H9 (cell line): ENCODE results near the gene KDM4C. TPM values are rescaled to one million over a fixed set of nuclear protein-coding genes. Genes with fewer than 3 reads are reported as not detected.

ENCODE experiments used
- DNase-seq: peaks from one replicate; pipeline ENCODE4 v3.0.0-alpha.2; 2017
- H2AFZ ChIP-seq: one replicate; pipeline ENCODE4 v1.6.1; 2013; ENCODE audit warnings: mild to moderate bottlenecking, low read length, control low read depth, moderate library complexity
- H2AK5ac ChIP-seq: 2 replicates; pipeline ENCODE4 v1.6.1; 2013; ENCODE audit warnings: low read length, control low read depth, mixed read lengths; ENCODE audit not compliant: insufficient read length
- H2BK120ac ChIP-seq: one replicate; pipeline ENCODE4 v1.6.1; 2013; ENCODE audit warnings: low read depth, mild to moderate bottlenecking, low read length, control low read depth, inconsistent platforms; ENCODE audit not compliant: poor library complexity, severe bottlenecking
- H2BK12ac ChIP-seq: 2 replicates; pipeline ENCODE4 v1.6.1; 2013; ENCODE audit warnings: low read length, control low read depth, mixed read lengths, low read depth; ENCODE audit not compliant: insufficient read length
- H2BK15ac ChIP-seq: 2 replicates; pipeline ENCODE4 v1.6.1; 2013; ENCODE audit warnings: low read depth, low read length, control low read depth
- H2BK20ac ChIP-seq: one replicate; pipeline ENCODE4 v1.6.1; 2013; ENCODE audit warnings: low read depth, mild to moderate bottlenecking, low read length, control low read depth, inconsistent platforms; ENCODE audit not compliant: poor library complexity, severe bottlenecking
- H2BK5ac ChIP-seq: 2 replicates; pipeline ENCODE4 v1.6.1; 2013; ENCODE audit warnings: low read length, control low read depth, mixed read lengths; ENCODE audit not compliant: insufficient read length
- H3K14ac ChIP-seq: 2 replicates; pipeline ENCODE4 v1.6.1; 2013; ENCODE audit warnings: low read length, control low read depth; ENCODE audit not compliant: insufficient read depth
- H3K18ac ChIP-seq: 2 replicates; pipeline ENCODE4 v1.6.1; 2013; ENCODE audit warnings: low read depth, mild to moderate bottlenecking, mixed read lengths, low read length, control low read depth; ENCODE audit not compliant: insufficient read length
- H3K23ac ChIP-seq: 2 replicates; pipeline ENCODE4 v1.6.1; 2013; ENCODE audit warnings: low read length, control low read depth, mixed read lengths, low read depth; ENCODE audit not compliant: insufficient read length
- H3K23me2 ChIP-seq: 2 replicates; pipeline ENCODE4 v1.6.1; 2013; ENCODE audit warnings: low read depth, mild to moderate bottlenecking, mixed read lengths, low read length, control low read depth; ENCODE audit not compliant: insufficient read length, poor library complexity, severe bottlenecking
- H3K27ac ChIP-seq: 2 replicates; pipeline ENCODE4 v1.5.1; 2013; ENCODE audit warnings: low read length, control low read depth, mixed read lengths, low read depth; ENCODE audit not compliant: insufficient read length
- H3K27me3 ChIP-seq: 2 replicates; pipeline ENCODE4 v1.6.1; 2013; ENCODE audit warnings: low read length, control low read depth, inconsistent platforms; ENCODE audit not compliant: insufficient read depth
- H3K4ac ChIP-seq: 2 replicates; pipeline ENCODE4 v1.6.1; 2013; ENCODE audit warnings: low read depth, mild to moderate bottlenecking, control low read depth, inconsistent platforms, low read length, moderate library complexity
- H3K4me1 ChIP-seq: 2 replicates; pipeline ENCODE4 v1.6.1; 2013; ENCODE audit warnings: low read length, control low read depth, inconsistent platforms; ENCODE audit not compliant: insufficient read depth
- H3K4me2 ChIP-seq: 2 replicates; pipeline ENCODE4 v1.6.1; 2013; ENCODE audit warnings: low read length, control low read depth, mixed read lengths; ENCODE audit not compliant: insufficient read length, insufficient read depth
- H3K56ac ChIP-seq: 2 replicates; pipeline ENCODE4 v1.6.1; 2013; ENCODE audit warnings: low read depth, mild to moderate bottlenecking, mixed read lengths, low read length, control low read depth; ENCODE audit not compliant: insufficient read length
- H3K79me1 ChIP-seq: 2 replicates; pipeline ENCODE4 v1.6.1; 2013; ENCODE audit warnings: low read depth, mild to moderate bottlenecking, moderate library complexity, low read length, control low read depth, inconsistent platforms; ENCODE audit not compliant: insufficient read depth, poor library complexity, severe bottlenecking
- H3K79me2 ChIP-seq: 2 replicates; pipeline ENCODE4 v1.6.1; 2013; ENCODE audit warnings: low read length, control low read depth, inconsistent platforms; ENCODE audit not compliant: insufficient read depth
- H3K9ac ChIP-seq: 2 replicates; pipeline ENCODE4 v1.6.1; 2013; ENCODE audit warnings: low read length, control low read depth, mixed read lengths; ENCODE audit not compliant: insufficient read length; ENCODE audit errors: extremely low read depth
- H3K9me3 ChIP-seq: one replicate; pipeline ENCODE4 v1.6.1; 2013; ENCODE audit warnings: low read depth, low read length, inconsistent platforms; ENCODE audit not compliant: control insufficient read depth
- H3T11ph ChIP-seq: one replicate; pipeline ENCODE4 v1.6.1; 2013; ENCODE audit warnings: mild to moderate bottlenecking, low read length, control low read depth, inconsistent platforms
- H4K20me1 ChIP-seq: one replicate; pipeline ENCODE4 v1.6.1; 2013; ENCODE audit not compliant: control insufficient read depth, insufficient read length, insufficient read depth
- H4K5ac ChIP-seq: 2 replicates; pipeline ENCODE4 v1.6.1; 2013; ENCODE audit warnings: low read depth, mild to moderate bottlenecking, mixed read lengths, low read length, control low read depth; ENCODE audit not compliant: insufficient read length
- H4K8ac ChIP-seq: replicated peaks from 2 replicates; pipeline ENCODE4 v1.6.1; 2013; ENCODE audit warnings: low read length, control low read depth, mixed read lengths, low read depth; ENCODE audit not compliant: insufficient read length
- H4K91ac ChIP-seq: 2 replicates; pipeline ENCODE4 v1.6.1; 2013; ENCODE audit warnings: low read depth, mild to moderate bottlenecking, moderate library complexity, mixed read lengths, low read length, control low read depth; ENCODE audit not compliant: insufficient read length
- H3K27ac Mint-ChIP-seq, 3 experiments: 2 replicates in 2 of 3; 3 replicates in 1 of 3; pipeline ENCODE4 v1.8.0; 2020 to 2021; ENCODE audit warnings: mixed read lengths in 3 of 3, mild to moderate bottlenecking in 1 of 3, moderate library complexity in 1 of 3
- H3K27me3 Mint-ChIP-seq: 2 replicates; pipeline ENCODE4 v1.8.0; 2021; ENCODE audit warnings: low read depth, mild to moderate bottlenecking, moderate library complexity, mixed read lengths
- H3K36me3 Mint-ChIP-seq, 3 experiments: 2 replicates in 2 of 3; 3 replicates in 1 of 3; pipeline ENCODE4 v1.8.0; 2020 to 2021; ENCODE audit warnings: low read depth in 3 of 3, mixed read lengths in 3 of 3; ENCODE audit not compliant: insufficient read depth in 1 of 3
- H3K4me1 Mint-ChIP-seq, 2 experiments: 2 replicates each; pipeline ENCODE4 v1.8.0; 2020; ENCODE audit warnings: mixed read lengths in 2 of 2
- H3K4me3 Mint-ChIP-seq, 2 experiments: 2 replicates in 1 of 2; 3 replicates in 1 of 2; pipeline ENCODE4 v1.8.0; 2020 to 2021; ENCODE audit warnings: mild to moderate bottlenecking in 2 of 2, mixed read lengths in 2 of 2, moderate library complexity in 1 of 2
- H3K9me3 Mint-ChIP-seq, 2 experiments: 2 replicates in 1 of 2; 3 replicates in 1 of 2; pipeline ENCODE4 v1.8.0; 2020; ENCODE audit warnings: mild to moderate bottlenecking in 2 of 2, mixed read lengths in 2 of 2, moderate library complexity in 1 of 2
- WGBS: extraction: QIAGEN DNeasy Blood & Tissue Kit; methylation state at CpG from one replicate; pipeline ENCODE4 v1.1.7; 2013; ENCODE audit warnings: missing lambda C conversion rate, low lambda C conversion rate, mixed read lengths; ENCODE audit not compliant: insufficient read length; ENCODE audit errors: extremely low coverage; 5-methylcytosine and 5-hydroxymethylcytosine counted together
- total RNA-seq: library from RNA; stranded (reverse); gene quantifications from 2 replicates; pipeline ENCODE4 v1.2.1, GENCODE V29; 2021
- TF ChIP-seq, protein P1 (sequence below): fragments of 200-600 bp; sonication (generic); conservative IDR thresholded peaks from 3 replicates; pipeline ENCODE4 v1.8.0; 2021; ENCODE audit warnings: antibody characterized with exemption, mild to moderate bottlenecking

The KDM4C gene
- total RNA-seq, 1 experiment from 2014 or later, result 24.0 TPM

DNA sequence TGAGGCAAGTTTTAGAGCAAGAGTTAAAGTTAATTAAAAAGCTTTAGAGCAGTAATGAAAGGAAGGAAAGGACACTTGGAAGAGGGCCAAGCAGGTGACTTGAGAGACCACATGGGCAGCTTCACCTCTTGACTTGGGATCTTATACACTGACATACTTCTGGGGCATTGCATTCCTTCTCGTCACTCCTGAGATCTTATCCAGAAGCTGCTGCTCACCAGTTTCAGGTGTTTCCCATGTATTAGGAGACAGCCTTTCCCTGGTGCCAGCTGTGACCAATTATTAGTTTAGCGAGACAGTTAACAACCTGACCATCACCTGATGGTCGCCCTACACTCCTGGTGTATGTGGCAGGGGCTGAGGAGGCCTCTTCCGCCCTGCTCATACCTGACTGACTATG is 382.1 kb downstream of the KDM4C start:
- Histone ChIP-seq H3K4me2 (no peak overlapping the region), H3K23me2 (no peaks in the 10 kb centered on the region), H2BK20ac (no peak overlapping the region), H3K18ac (no peak overlapping the region), H2AFZ (no peak overlapping the region), H3K79me2 (no peaks in the 10 kb centered on the region), H2BK12ac (no peak overlapping the region), H2BK120ac (no peak overlapping the region), H3K4me1 (no peaks in the 10 kb centered on the region; the same call in 1 of the 2 replicates), H2BK5ac (no peak overlapping the region), H4K8ac (no peak overlapping the region), H4K5ac (no peak overlapping the region), H4K20me1 (no peaks in the 10 kb centered on the region), H3T11ph (no peak overlapping the region), H3K14ac (no peak overlapping the region), H2BK15ac (no peak overlapping the region), H3K56ac (no peak overlapping the region), H4K91ac (no peak overlapping the region), H3K23ac (no peak overlapping the region), H3K27ac (no peak overlapping the region), H3K27me3 (no peaks in the 10 kb centered on the region), H2AK5ac (no peak overlapping the region), H3K4ac (no peak overlapping the region), H3K79me1 (no peaks in the 10 kb centered on the region), H3K9me3 (no peaks in the 10 kb centered on the region), H3K9ac (no peak overlapping the region)
- no peaks in the 10 kb centered on the region for H3K9me3 Mint-ChIP-seq
- H3K36me3 Mint-ChIP-seq, result no peaks in the 10 kb centered on the region; a peak in 3 of 7 replicates
- no peak for DNase-seq
- TF ChIP-seq, protein P1, sequence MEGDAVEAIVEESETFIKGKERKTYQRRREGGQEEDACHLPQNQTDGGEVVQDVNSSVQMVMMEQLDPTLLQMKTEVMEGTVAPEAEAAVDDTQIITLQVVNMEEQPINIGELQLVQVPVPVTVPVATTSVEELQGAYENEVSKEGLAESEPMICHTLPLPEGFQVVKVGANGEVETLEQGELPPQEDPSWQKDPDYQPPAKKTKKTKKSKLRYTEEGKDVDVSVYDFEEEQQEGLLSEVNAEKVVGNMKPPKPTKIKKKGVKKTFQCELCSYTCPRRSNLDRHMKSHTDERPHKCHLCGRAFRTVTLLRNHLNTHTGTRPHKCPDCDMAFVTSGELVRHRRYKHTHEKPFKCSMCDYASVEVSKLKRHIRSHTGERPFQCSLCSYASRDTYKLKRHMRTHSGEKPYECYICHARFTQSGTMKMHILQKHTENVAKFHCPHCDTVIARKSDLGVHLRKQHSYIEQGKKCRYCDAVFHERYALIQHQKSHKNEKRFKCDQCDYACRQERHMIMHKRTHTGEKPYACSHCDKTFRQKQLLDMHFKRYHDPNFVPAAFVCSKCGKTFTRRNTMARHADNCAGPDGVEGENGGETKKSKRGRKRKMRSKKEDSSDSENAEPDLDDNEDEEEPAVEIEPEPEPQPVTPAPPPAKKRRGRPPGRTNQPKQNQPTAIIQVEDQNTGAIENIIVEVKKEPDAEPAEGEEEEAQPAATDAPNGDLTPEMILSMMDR, result no peak
- no peaks in the 10 kb centered on the region for H3K27me3 Mint-ChIP-seq
- no peak overlapping the region for H3K27ac Mint-ChIP-seq
- H3K4me1 Mint-ChIP-seq, result peaks cover 4 to 5% of the 10 kb centered on the region in 2 experiments
- WGBS, result no CpG with 5 or more reads among the region's 4 CpGs
- H3K4me3 Mint-ChIP-seq, result no peak overlapping the region
